ENCODE measurements around the gene CDC42EP4.

The CDC42EP4 gene

DNA sequence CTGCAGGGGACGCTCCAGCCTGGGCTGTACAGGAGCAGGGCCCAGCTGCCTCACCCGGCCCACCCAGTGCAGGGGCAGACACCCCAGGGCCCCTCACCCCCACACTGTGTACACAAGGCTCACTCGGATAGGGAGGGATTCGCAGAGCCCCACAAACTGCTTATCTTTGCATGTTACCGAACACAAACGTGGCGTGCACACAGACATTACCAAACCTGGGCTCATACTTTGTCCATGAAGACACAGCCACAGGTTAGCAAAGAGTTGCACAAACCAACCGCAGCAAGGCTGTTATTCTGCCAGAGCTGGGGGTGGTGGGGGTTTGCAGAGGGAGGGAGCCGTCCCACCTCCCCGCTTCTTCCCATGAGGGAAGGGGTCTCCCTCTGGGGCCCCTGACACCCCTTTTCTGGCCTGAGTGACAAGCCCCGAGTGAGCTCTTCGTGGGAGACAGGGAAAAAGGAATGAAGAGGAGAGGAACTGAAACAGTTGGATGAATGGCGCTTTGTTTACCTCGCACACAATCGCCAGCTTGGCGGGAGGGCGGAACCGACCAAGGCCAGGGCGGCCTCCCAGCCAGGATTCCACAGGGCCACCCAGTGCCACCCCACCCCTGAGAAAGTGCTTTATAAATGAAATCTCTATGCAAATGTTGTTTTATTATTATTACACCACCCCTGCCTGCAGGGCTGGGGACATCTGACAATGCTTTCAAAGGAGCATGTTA, 49.7 kb downstream of the CDC42EP4 start:
- in situ Hi-C loops (cut with MboI; ENCODE audit: low sequenced_read_pairs): loop anchor here (25.0 kb wide), 1 partner anchor 925 kb away; no protein-coding TSS in a partner anchor

DNA sequence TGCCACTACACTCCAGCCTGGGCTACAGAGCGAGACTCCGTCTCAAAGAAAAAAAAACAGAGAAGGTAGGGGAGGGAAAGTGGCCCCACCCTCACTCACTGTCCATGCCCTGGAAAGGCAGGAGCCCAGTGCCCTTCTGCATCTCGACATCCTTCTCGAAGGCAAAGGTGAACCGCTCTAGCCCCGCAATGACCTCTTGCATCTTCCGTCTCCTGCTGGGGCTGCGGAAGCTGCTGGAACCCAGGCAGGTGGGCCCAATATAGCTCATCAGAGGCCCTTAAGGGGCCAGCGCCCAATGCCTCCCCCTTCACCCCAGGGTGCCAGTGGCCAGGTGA, 50.2 kb downstream of the CDC42EP4 start, which contains the start of gene CPSF4L:
CPSF4L (minus strand) TSS at position 264 of the 335 bp plus-strand sequence; CDS start at position 202, 62 bp downstream.
- in situ Hi-C loops (cut with MboI; ENCODE audit: low sequenced_read_pairs): loop anchor here (25.0 kb wide), 1 partner anchor 926 kb away; no protein-coding TSS in a partner anchor

DNA sequence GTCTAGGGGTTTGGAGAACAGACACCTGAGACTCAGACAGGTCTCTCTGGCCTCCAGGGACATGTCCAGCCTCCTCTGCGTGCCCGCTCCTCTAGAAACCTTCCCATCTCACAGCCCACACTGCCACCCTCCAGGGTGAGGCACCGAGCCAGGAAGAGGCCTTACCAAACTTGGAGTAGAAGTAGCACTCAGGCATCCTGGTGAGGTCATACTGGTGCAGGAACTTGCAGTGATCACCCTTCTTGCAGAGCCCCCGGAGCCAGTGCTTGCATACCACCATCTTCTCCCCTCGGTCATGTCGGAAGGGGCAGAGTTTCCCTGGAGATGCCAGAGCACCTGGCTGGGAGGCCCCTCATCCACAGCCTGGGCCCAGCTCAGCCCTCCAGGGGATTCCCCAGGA, 54.3 kb downstream of the CDC42EP4 start:
- in situ Hi-C loops (cut with MboI; ENCODE audit: low sequenced_read_pairs): loop anchor here (5.0 to 25.0 kb wide), 2 partner anchors 115 to 930 kb away; no protein-coding TSS in a partner anchor

DNA sequence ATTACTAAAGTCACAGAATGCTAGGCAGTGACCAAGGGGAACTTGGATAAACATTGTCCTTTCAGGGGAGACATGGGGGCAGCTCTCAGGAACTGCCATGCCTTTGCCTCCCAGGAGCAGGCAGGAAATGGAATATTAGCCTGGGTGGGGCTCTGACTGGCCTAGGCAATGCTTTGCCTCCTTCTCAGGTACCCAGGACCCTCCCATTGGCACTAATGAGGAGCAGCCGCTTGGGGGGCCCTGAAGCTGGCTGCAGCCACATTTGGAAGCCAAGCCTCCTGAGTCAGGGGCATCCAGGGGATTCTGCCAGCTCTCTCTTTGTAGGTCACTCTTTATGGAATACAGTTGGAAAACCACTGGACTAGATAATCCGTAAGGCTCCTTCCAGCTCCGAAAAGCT, 55.6 kb downstream of the CDC42EP4 start:
- in situ Hi-C loops (cut with MboI; ENCODE audit: low sequenced_read_pairs): loop anchor here (5.0 to 25.0 kb wide), 2 partner anchors 116 to 931 kb away; no protein-coding TSS in a partner anchor

DNA sequence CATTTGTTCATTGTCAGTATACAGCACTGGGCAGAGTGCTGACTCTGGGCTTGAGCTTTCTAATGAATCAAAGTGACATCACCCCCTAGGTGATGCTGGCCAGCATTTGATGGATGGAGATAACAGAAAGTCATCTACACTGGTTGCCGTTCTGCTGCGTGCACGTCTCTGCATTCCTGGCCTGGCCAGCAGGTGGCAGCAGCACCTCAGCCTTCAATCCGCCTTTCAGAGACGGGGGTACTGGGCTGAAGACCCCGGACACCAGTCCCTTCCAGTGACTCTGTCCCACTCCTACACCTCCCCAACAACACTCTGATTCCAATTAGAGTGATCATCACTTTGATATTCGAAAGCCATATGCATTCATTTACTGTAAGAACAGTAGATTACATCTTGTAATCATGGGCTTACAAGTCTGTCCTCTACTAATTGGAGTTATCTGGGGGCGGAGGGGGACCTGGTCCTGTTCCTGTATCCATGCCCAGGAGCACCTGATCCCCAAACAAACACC, 56.1 kb downstream of the CDC42EP4 start:
- in situ Hi-C loops (cut with MboI; ENCODE audit: low sequenced_read_pairs): loop anchor here (5.0 to 25.0 kb wide), 2 partner anchors 117 to 932 kb away; no protein-coding TSS in a partner anchor

DNA sequence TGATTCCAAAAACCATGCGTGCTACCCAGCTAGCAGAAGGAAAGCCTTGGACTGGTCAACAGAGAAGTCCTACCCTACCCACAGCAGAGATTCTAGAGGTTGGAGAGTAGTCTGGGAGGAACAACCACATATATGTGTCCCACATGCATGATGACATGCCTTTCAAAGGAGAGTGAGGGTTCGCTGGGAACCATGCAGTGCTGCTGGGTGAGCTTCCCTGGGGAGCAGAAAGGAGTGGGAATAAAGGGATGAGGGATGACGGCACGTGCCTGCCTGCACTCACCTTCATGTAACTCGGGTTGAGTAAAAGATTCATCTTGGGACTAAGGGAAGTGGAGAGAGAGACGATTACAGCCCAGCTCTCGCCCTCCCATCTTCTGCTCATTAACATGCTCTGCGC, 59.9 kb downstream of the CDC42EP4 start:
- in situ Hi-C loops (cut with MboI; ENCODE audit: low sequenced_read_pairs): loop anchor here (25.0 kb wide), 1 partner anchor 935 kb away; no protein-coding TSS in a partner anchor

DNA sequence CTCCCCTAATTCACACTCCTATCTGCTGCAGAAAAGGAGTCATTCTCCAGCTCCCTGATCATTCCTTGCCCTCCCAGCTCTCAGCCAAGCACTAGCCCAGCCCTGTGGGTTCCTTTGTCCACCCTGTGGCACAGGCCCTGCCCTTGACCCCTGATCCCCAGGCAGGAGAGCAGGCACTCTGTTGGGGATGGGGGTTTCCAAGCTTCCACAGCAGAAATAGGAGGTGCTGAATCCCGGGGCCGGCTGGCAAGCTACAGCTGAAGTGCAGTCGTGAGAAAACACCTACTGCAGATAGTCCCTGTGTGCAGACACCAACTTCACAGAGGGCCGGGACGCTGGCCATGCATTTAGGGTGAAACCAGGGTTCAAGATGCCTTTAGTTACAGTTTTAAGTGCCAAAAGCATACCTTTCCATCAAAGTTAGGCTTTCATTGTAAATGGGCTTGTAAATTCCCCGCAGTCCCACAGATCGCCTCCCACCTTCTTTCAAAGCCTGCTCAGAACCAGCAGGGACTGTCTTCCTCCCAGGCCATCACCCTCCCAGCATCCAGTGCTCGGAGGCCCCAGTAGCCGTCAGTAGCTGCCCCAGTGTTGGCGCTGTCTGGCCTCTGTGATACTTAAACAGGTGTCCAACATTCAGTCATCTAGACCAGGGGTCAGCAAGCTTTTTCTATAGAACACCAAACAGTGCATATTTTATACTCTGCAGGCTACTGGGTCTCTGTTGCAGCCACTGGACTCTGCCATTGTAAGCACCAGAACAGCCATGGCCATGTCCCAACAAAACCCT, 60.8 kb downstream of the CDC42EP4 start:
- in situ Hi-C loops (cut with MboI; ENCODE audit: low sequenced_read_pairs): loop anchor here (25.0 kb wide), 1 partner anchor 936 kb away; no protein-coding TSS in a partner anchor

DNA sequence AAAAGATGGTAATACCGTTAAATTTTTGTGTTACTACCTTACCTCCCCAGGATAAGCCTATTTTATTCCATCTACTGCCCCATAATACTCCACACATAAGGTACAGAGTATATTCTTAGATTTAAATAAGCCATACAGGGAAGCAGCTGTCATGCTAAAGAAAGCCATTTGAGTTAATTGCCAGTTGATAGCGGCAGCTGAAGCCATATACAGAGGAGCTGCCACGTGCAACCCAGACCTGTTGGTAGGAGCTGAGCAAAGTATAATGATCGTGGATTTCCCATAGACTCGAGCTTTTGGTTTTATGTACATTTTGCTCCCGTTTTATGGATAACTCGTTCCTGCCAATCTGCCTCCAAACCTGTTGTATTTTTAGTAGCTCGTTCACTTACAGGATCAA, 62.1 kb downstream of the CDC42EP4 start:
- in situ Hi-C loops (cut with MboI; ENCODE audit: low sequenced_read_pairs): loop anchor here (25.0 kb wide), 1 partner anchor 938 kb away; no protein-coding TSS in a partner anchor

DNA sequence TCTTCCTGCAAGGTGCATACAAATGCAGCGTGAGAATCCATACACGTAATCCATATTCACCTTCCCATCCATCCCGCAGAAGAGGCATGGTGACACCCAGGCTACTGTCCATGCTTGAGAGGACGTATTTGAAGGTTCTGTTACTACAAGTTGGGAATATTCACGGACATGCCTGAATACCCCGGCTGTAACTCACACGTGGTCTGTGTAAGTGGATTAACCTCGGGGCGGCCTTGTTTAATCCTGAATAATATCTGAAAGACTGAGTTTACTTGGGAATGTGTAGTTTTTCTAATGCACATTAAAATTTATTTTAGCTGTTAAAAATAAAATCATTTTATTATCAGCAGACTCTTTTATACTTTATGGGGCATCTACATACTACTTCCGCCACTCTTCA, 63.3 kb downstream of the CDC42EP4 start:
- in situ Hi-C loops (cut with MboI; ENCODE audit: low sequenced_read_pairs): no loop called here

DNA sequence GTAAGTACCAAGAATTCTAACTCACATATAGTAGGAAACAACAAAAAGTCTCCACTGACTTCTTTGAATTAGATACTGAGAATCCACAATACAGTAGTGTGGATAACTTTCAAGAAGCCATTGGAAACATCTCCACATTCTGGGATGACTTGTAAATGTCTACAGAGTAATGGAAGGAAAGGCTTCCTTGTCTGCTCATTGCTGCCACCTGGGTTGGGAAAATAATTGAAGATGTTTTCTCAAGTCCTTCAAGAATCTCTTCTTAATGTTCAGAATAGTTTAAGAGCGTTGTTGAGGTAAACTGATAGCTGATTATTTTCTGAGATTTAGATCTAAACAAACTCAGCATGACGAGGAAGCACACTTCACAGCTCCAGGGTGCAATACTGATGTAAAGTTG, 64.1 kb downstream of the CDC42EP4 start:
- in situ Hi-C loops (cut with MboI; ENCODE audit: low sequenced_read_pairs): no loop called here

DNA sequence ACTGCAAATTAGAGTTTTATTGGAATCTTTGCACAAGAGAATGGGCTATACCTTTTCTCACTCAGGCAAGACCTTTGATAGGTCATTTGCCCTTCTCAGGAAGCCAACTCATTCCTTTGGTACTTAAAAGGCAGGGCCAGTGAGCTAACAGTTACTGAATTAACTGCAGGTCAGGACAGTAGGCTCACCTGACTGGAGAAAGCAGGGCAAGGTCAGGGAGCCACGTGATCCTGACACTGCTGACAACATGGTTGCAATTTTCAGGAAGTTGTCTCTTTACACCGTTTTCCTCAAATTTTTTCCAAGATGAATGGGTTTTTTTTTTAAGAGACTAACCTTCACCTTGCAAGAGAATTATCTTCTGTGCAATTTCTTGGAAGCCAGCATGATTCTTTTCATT, 71.2 kb downstream of the CDC42EP4 start:
- in situ Hi-C loops (cut with MboI; ENCODE audit: low sequenced_read_pairs): no loop called here

DNA sequence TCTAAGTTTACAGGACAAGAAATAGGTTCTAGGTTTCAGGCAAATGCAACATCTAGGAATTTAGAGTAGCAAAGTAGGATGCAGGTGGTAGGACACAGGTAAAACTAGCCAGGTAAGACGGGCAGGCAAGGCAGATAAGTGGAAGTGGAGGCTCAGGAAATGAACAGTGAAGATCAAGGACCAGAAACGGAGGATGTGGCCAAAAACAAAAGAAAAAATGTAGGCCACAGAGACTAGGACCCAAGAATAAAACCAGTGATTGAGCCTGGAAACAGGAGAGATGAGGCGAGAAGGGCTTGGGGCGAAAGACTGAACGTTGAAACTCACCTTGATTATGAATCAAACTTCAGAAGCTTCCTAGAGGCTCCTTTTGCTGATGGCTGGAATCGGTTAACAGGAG, 74.1 kb downstream of the CDC42EP4 start:
- in situ Hi-C loops (cut with MboI; ENCODE audit: low sequenced_read_pairs): no loop called here

DNA sequence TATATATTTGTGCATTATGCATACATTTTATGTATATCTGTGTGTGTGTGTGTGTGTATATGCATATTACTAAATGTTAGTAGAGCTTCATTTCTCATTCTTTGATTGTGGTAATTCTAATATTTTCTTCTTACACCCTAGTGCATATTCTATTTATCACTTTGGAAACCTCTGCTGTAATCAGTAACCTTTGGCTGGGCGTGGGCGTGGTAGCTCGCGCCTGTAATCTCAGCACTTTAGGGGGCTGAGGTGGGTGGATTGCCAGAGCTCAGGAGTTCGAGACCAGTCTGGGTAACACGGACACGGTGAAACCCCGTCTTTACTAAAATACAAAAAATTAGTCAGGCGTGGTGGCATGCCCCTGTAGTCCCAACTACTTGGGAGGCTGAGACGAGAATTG, 77.1 kb downstream of the CDC42EP4 start:
- in situ Hi-C loops (cut with MboI; ENCODE audit: low sequenced_read_pairs): no loop called here

Data from HL-60/S4 treated with retinoic acid at 250 ng/mL for 4 days and 3 days (cell line).